DOHH2 (cell line): ENCODE results near the gene AGT.

Experiments
- H3F3A ChIP-seq: fragments of 200-600 bp; sonication (generic), shearing (Covaris generic); 2 replicates; pipeline ENCODE4 v1.6.0; 2016; ENCODE audit warnings: antibody characterized with exemption, mild to moderate bottlenecking; ENCODE audit not compliant: control insufficient read depth, insufficient read depth
- H3K27ac ChIP-seq: fragments of 200-600 bp; sonication (generic); 2 replicates; pipeline ENCODE4 v1.5.1; 2014; ENCODE audit warnings: low read depth, mild to moderate bottlenecking, low read length, moderate library complexity
- H3K27me3 ChIP-seq: fragments of 200-600 bp; sonication (generic); 2 replicates; pipeline ENCODE4 v1.6.1; 2014; ENCODE audit warnings: mild to moderate bottlenecking, low read length, mixed read lengths; ENCODE audit not compliant: control insufficient read depth
- H3K36me3 ChIP-seq: fragments of 200-600 bp; sonication (generic); 2 replicates; pipeline ENCODE4 v1.6.1; 2014; ENCODE audit warnings: mild to moderate bottlenecking, low read length, moderate library complexity, mixed read lengths; ENCODE audit not compliant: control insufficient read depth
- H3K4me1 ChIP-seq: fragments of 200-600 bp; sonication (generic); 2 replicates; pipeline ENCODE4 v1.6.1; 2014; ENCODE audit warnings: mild to moderate bottlenecking, low read length, mixed read lengths; ENCODE audit not compliant: control insufficient read depth
- H3K4me2 ChIP-seq: fragments of 200-600 bp; sonication (generic); 2 replicates; pipeline ENCODE4 v1.6.0; 2014; ENCODE audit warnings: mild to moderate bottlenecking, low read length, moderate library complexity
- H3K4me3 ChIP-seq: fragments of 200-600 bp; sonication (generic); 2 replicates; pipeline ENCODE4 v1.5.1; 2014; ENCODE audit warnings: mild to moderate bottlenecking, low read length, mixed read lengths
- H3K79me2 ChIP-seq: fragments of 200-600 bp; sonication (generic); 2 replicates; pipeline ENCODE4 v1.6.1; 2014; ENCODE audit warnings: mild to moderate bottlenecking, low read length, mixed read lengths; ENCODE audit not compliant: control insufficient read depth
- H3K9me2 ChIP-seq: fragments of 200-600 bp; sonication (generic); replicated peaks from 2 replicates; pipeline ENCODE4 v1.6.1; 2014; ENCODE audit warnings: mild to moderate bottlenecking, low read length, mixed read lengths; ENCODE audit not compliant: control insufficient read depth
- H3K9me3 ChIP-seq: fragments of 200-600 bp; sonication (generic); 2 replicates; pipeline ENCODE4 v1.6.1; 2014; ENCODE audit warnings: antibody characterized with exemption, low read length, mixed read lengths; ENCODE audit not compliant: control insufficient read depth, insufficient read depth
- H4K20me1 ChIP-seq: fragments of 200-600 bp; sonication (generic); 2 replicates; pipeline ENCODE4 v1.6.0; 2014; ENCODE audit warnings: low read depth, mild to moderate bottlenecking, antibody characterized with exemption, low read length, moderate library complexity; ENCODE audit not compliant: control insufficient read depth, insufficient read depth
- EZH2phosphoT487 ChIP-seq: fragments of 200-600 bp; sonication (generic); IDR thresholded peaks from 2 replicates; pipeline ENCODE4 v1.6.1; 2017; ENCODE audit warnings: borderline replicate concordance, mild to moderate bottlenecking, antibody characterized with exemption, low read length, moderate library complexity, mixed read lengths
- TF ChIP-seq, protein P1 (sequence below): fragments of 200-600 bp; sonication (generic); IDR thresholded peaks from one replicate; pipeline ENCODE4 v1.5.1; 2014; ENCODE audit warnings: antibody characterized with exemption, mild to moderate bottlenecking, low read depth, low read length; ENCODE audit not compliant: poor library complexity, severe bottlenecking

AGT gene

DNA sequence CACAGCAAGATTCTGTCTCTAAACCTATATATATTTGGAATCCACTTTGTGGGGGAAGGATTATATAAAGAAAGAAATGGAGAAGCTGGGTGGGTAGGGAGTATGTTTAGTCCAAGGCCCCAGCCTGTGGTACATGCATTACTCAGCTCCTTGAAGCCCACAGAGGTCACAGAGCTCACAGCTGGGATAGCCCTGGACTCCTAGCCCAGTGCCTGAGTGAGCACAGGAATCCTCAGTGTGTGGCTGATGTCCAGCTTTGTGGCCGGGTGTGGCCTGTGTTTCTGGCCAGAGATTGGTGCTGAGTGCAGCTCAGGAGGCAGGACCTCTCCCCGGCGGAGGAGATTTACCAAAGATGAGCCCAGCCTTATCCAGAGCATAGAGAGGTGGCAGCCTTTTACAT lies 40.9 kb upstream of the AGT start:
- H4K20me1 ChIP-seq = no peaks in the 10 kb centered on the region
- no peaks in the 10 kb centered on the region for H3K9me3 ChIP-seq
- H3K9me2 ChIP-seq = no peaks in the 10 kb centered on the region
- H3K4me3 ChIP-seq = no peak overlapping the region
- H3K27me3 ChIP-seq = no peaks in the 10 kb centered on the region
- H3K4me2 ChIP-seq = no peak overlapping the region
- no peak overlapping the region for H3K27ac ChIP-seq
- no peaks in the 10 kb centered on the region for H3K79me2 ChIP-seq
- no peaks in the 10 kb centered on the region for H3K36me3 ChIP-seq
- TF ChIP-seq EZH2phosphoT487 = no peak
- TF ChIP-seq, protein P1, sequence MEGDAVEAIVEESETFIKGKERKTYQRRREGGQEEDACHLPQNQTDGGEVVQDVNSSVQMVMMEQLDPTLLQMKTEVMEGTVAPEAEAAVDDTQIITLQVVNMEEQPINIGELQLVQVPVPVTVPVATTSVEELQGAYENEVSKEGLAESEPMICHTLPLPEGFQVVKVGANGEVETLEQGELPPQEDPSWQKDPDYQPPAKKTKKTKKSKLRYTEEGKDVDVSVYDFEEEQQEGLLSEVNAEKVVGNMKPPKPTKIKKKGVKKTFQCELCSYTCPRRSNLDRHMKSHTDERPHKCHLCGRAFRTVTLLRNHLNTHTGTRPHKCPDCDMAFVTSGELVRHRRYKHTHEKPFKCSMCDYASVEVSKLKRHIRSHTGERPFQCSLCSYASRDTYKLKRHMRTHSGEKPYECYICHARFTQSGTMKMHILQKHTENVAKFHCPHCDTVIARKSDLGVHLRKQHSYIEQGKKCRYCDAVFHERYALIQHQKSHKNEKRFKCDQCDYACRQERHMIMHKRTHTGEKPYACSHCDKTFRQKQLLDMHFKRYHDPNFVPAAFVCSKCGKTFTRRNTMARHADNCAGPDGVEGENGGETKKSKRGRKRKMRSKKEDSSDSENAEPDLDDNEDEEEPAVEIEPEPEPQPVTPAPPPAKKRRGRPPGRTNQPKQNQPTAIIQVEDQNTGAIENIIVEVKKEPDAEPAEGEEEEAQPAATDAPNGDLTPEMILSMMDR = no peak
- peaks cover 8% of the 10 kb centered on the region for H3K4me1 ChIP-seq
- no peaks in the 10 kb centered on the region for H3F3A ChIP-seq

DNA sequence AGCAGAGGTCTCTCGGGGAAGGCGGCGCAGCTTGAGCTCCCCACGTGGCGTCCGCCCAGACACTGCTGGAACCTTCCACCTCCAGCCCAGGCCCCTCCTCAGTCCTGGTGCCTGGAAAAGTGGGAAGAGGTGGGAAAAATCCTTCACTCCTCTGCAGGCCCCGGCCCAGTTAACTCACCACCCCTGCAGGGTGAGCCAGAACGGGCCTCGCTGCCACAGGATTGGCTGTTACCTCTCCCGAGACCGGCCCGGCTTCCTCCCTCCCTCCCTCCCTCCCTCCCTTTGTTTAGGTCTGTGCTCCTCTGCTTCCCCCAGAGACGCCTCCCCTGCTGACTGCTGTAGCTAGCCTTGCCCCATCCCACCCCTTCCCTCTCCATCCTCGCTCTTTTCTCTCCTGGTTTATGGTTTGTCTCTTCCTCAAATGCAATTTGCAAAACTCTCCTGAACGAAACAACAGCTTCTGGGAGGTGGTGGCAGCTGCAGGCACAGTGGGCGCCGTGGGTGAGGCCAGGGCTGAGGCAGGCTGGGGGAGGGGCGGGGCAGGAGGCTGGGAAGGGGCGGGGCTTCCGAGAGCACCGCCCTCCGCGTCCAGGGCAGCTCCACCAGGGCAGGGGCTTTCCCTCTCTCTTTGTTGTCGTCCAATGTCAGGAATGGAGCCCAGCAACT lies 39.8 kb upstream of the AGT start:
- peaks cover 16% of the 10 kb centered on the region for H3K4me1 ChIP-seq
- H3K27ac ChIP-seq = no peak overlapping the region
- H3K9me3 ChIP-seq = no peaks in the 10 kb centered on the region
- H3F3A ChIP-seq = no peaks in the 10 kb centered on the region
- no peaks in the 10 kb centered on the region for H3K36me3 ChIP-seq
- H3K27me3 ChIP-seq = no peaks in the 10 kb centered on the region
- peak overlapping the region; percentile 49 for H3K4me3 ChIP-seq
- peak overlapping the region; percentile 64 for H3K4me2 ChIP-seq
- H3K9me2 ChIP-seq = no peaks in the 10 kb centered on the region
- H3K79me2 ChIP-seq = no peaks in the 10 kb centered on the region
- no peaks in the 10 kb centered on the region for H4K20me1 ChIP-seq
- TF ChIP-seq, protein P1 = no peak
- TF ChIP-seq EZH2phosphoT487 = no peak

GRCh38 chr1:230753191-230753585 lies 39.3 kb upstream of the AGT start:
- no peaks in the 10 kb centered on the region for H3K9me3 ChIP-seq
- H4K20me1 ChIP-seq = no peaks in the 10 kb centered on the region
- peaks cover 17% of the 10 kb centered on the region for H3K4me1 ChIP-seq
- H3K4me3 ChIP-seq = 0 out of 2 replicates have a peak overlapping the region, but pooled peaks have one; percentile 7
- no peak overlapping the region for H3K27ac ChIP-seq
- TF ChIP-seq EZH2phosphoT487 = no peak
- TF ChIP-seq, protein P1 = no peak
- no peaks in the 10 kb centered on the region for H3F3A ChIP-seq
- H3K4me2 ChIP-seq = peak overlapping the region; percentile 64; the same call in 1 of the 2 replicates
- no peaks in the 10 kb centered on the region for H3K79me2 ChIP-seq
- H3K27me3 ChIP-seq = no peaks in the 10 kb centered on the region
- no peaks in the 10 kb centered on the region for H3K36me3 ChIP-seq
- no peaks in the 10 kb centered on the region for H3K9me2 ChIP-seq
